ENCODE data around the gene KCTD17.

GRCh38 chr22:37016134-37016910 is 35.2 kb upstream of the KCTD17 start:
- no peak for TF ChIP-seq SUZ12 (IDR thresholded peaks at IDR 0.05)
- TF ChIP-seq L3MBTL2 (conservative IDR thresholded peaks at IDR 0.05), result no peak
- TF ChIP-seq NFRKB (IDR thresholded peaks at IDR 0.05), result no peak
- no peak for TF ChIP-seq BHLHE40 (IDR thresholded peaks at IDR 0.05; ENCODE audit: borderline replicate concordance)

Data from HEK293T (cell line).